ENCODE results near the gene EPB41L1.

EPB41L1 gene

DNA sequence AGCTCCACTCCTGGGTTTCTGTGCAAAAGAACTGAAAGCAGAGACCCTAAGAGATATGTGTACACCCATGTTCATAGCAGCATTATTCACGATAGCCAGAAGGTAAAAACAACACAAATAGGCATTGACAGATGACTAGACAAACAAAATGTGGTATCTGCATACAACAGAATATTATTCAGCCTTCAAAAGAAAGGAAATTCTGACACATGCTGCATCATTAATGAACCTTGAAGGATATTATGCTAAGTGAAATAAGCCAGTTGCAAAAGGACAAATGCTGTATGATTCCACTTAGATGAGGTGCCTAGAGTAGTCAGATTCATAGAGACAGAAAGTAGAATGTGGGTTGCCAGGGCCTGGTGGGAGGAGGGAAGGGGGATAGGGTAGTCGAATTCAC is 99.5 kb downstream of the EPB41L1 start:
- no peaks in the 10 kb centered on the region for H3K27me3 ChIP-seq (replicated peaks; ENCODE audit: control insufficient read depth, insufficient read depth, low read length)
- no peak for DNase-seq (ENCODE audit: extremely low read depth, insufficient read length)
- H3K4me3 ChIP-seq (replicated peaks; ENCODE audit: low read depth, low read length) = no peak overlapping the region
- peaks cover 19% of the 10 kb centered on the region for H3K36me3 ChIP-seq (ENCODE audit: control insufficient read depth, insufficient read depth, low read length)
- TF ChIP-seq, protein P1, sequence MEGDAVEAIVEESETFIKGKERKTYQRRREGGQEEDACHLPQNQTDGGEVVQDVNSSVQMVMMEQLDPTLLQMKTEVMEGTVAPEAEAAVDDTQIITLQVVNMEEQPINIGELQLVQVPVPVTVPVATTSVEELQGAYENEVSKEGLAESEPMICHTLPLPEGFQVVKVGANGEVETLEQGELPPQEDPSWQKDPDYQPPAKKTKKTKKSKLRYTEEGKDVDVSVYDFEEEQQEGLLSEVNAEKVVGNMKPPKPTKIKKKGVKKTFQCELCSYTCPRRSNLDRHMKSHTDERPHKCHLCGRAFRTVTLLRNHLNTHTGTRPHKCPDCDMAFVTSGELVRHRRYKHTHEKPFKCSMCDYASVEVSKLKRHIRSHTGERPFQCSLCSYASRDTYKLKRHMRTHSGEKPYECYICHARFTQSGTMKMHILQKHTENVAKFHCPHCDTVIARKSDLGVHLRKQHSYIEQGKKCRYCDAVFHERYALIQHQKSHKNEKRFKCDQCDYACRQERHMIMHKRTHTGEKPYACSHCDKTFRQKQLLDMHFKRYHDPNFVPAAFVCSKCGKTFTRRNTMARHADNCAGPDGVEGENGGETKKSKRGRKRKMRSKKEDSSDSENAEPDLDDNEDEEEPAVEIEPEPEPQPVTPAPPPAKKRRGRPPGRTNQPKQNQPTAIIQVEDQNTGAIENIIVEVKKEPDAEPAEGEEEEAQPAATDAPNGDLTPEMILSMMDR (IDR thresholded peaks at IDR 0.05; ENCODE audit: insufficient read depth, low read length, poor library complexity, severe bottlenecking) = no peak

DNA sequence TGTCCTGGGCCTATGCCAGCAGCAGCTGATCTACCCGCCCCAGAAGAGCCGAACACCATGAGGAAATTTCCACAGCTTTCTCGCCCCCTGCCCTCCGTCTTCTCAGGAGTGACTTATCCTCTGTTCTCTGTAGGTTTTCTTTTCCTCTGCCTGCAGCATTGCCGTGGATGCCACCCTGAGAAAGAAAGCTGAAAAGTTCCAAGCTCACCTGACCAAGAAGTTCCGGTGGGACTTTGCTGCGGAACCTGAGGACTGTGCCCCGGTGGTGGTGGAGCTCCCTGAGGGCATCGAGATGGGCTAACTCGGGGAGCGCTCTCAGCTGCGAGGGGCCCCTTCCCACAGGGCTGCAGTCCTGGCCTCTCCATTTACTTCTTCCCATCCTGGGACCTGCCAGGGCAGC is 100.9 kb downstream of the EPB41L1 start:
- DNase-seq (ENCODE audit: extremely low read depth, insufficient read length) = no peak
- Histone ChIP-seq H3K27me3 (replicated peaks; ENCODE audit: control insufficient read depth, insufficient read depth, low read length) (no peaks in the 10 kb centered on the region), H3K4me3 (replicated peaks; ENCODE audit: low read depth, low read length) (no peak overlapping the region), H3K36me3 (ENCODE audit: control insufficient read depth, insufficient read depth, low read length) (peaks cover 19% of the 10 kb centered on the region)
- TF ChIP-seq, protein P1 (IDR thresholded peaks at IDR 0.05; ENCODE audit: insufficient read depth, low read length, poor library complexity, severe bottlenecking) = no peak

DNA sequence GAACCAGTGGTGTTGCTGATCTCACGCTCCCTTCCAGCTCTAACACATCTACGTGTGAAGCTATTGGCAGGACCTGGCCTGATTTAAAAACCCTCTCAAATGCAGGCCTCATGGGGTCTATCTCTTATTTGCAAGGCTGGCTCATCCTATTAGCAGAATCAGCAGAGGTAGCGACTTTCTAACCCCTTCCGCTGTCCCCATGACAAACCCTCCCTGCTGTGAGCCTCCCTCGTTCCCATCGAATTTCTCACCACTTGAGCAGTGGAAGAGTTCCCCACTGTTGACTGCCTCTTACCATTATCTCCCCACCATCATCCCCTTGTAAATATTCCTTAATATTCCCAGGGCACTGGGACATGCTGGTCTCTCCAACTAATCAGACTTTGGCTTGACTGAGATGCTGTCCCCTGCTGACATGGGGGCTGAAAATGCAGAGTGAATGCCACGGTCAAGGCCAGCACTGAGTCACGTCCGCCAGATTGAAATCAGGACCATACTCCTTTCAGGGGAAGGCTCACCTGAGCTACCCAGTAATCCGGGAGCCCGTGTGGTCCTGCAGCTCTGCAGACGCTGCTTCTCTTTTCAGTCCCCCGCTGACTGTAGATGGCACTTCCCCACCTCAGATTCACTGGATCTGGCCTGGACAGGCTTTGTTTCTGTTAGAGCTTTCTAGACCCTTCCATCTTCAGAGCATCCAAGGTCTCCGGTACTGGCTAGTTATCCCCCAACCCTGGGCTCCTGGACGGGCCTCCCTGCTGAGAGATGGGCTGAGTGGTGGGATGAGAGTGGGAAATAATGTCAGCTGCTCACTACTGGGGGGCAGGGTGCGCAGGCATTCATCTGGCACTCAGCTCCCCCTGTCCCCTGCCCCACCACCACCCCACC is 104.9 kb downstream of the EPB41L1 start:
- Histone ChIP-seq H3K36me3 (ENCODE audit: control insufficient read depth, insufficient read depth, low read length) (peaks cover 8% of the 10 kb centered on the region), H3K27me3 (replicated peaks; ENCODE audit: control insufficient read depth, insufficient read depth, low read length) (no peaks in the 10 kb centered on the region), H3K4me3 (replicated peaks; ENCODE audit: low read depth, low read length) (no peak overlapping the region)
- TF ChIP-seq, protein P1 (IDR thresholded peaks at IDR 0.05; ENCODE audit: insufficient read depth, low read length, poor library complexity, severe bottlenecking) = no peak
- DNase-seq (ENCODE audit: extremely low read depth, insufficient read length) = no peak

DNA sequence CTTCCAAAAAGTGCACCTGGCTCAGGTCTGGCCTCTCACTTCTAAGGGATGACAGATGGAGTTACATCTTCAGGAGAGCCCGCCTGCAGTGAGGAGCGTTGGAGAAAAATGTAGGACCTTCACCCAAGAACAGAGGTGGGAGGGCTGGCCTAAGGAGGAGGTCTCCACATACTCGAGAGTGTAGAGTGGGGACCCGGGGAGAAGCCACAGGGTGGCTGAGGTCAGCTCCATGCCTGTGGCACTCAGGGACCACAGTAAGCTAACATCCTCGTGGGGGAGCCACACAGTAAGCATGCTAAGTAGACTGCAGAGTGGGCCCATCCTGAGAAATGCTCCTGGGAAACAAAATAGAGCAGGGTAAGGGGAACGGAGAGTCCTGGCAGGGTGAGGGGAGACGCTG is 105.8 kb downstream of the EPB41L1 start:
- Histone ChIP-seq H3K27me3 (replicated peaks; ENCODE audit: control insufficient read depth, insufficient read depth, low read length) (no peaks in the 10 kb centered on the region; the same call in 1 of the 2 replicates), H3K36me3 (ENCODE audit: control insufficient read depth, insufficient read depth, low read length) (peaks cover 8% of the 10 kb centered on the region), H3K4me3 (replicated peaks; ENCODE audit: low read depth, low read length) (no peak overlapping the region)
- no peak for DNase-seq (ENCODE audit: extremely low read depth, insufficient read length)
- TF ChIP-seq, protein P1 (IDR thresholded peaks at IDR 0.05; ENCODE audit: insufficient read depth, low read length, poor library complexity, severe bottlenecking) = no peak

DNA sequence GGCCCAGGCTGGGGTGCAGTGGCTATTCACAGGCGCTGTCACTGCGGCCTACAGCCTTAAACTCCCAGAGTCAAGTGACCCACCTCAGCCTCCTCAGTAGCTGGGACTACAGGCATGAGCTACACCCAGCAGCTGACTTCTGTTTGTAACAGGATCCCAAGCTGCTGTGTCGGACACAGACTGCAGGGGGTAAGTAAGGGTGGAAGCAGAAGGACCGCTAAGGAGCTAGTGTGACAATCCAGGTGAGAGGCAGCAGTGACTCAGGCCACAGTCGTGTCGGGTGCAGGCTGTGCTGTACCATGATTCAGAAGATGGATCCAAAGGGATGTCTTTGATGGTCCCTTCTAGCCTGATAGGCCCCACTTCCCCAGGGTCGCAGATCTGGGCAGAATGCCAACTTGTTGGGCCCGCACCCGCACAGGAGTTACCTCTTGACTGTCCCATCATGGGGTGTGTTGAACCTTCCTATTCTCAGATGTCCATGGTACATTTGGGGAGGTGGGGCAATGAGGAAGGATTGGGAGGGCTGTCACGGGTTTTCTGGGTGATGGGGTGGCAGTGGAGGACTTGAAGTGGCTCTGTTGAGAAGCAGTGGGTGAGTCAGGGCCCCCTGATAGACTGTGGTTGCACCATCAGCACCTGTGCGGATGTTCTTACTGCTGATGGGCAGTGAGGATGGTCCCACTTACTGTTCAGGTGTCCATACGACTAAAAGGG is 107.0 kb downstream of the EPB41L1 start:
- Histone ChIP-seq H3K36me3 (ENCODE audit: control insufficient read depth, insufficient read depth, low read length) (peaks cover 2% of the 10 kb centered on the region; the same call in 1 of the 2 replicates), H3K4me3 (replicated peaks; ENCODE audit: low read depth, low read length) (no peak overlapping the region), H3K27me3 (replicated peaks; ENCODE audit: control insufficient read depth, insufficient read depth, low read length) (no peaks in the 10 kb centered on the region; the same call in 1 of the 2 replicates)
- DNase-seq (ENCODE audit: extremely low read depth, insufficient read length) = no peak
- TF ChIP-seq, protein P1 (IDR thresholded peaks at IDR 0.05; ENCODE audit: insufficient read depth, low read length, poor library complexity, severe bottlenecking) = no peak

Measured in GM06990 (cell line).